Natural killer cell (primary cell): ENCODE results near the gene CREB5. TPM values are rescaled to one million over a fixed set of nuclear protein-coding genes. Genes with fewer than 3 reads are reported as not detected.

Experiments used
- ATAC-seq, 3 donors: fragments of 150-1000 bp in 2 of 3; fragments of 200-7000 bp in 1 of 3; cut with Tn5 transposase; 1 replicate in 1 of 3; 2 replicates in 2 of 3; pipeline ENCODE4 v1.10.0; 2021; ENCODE audit warnings: mild to moderate bottlenecking in 2 of 3, moderate library complexity in 2 of 3
- DNase-seq, 2 donors: peaks; one replicate each; pipeline versions ENCODE4 v3.0.0 to v3.0.0-alpha.2; 2013 to 2021; ENCODE audit warnings: mixed read lengths in 1 of 2
- H3K27ac ChIP-seq: one replicate; pipeline ENCODE4 v1.5.1; 2013; ENCODE audit warnings: mild to moderate bottlenecking, low read length
- H3K27me3 ChIP-seq: one replicate; pipeline ENCODE4 v1.6.1; 2013; ENCODE audit warnings: low read length; ENCODE audit not compliant: control insufficient read depth, insufficient read depth
- H3K36me3 ChIP-seq: one replicate; pipeline ENCODE4 v1.6.1; 2013; ENCODE audit warnings: low read length; ENCODE audit not compliant: control insufficient read depth, insufficient read depth
- H3K4me1 ChIP-seq: one replicate; pipeline ENCODE4 v1.6.1; 2013; ENCODE audit warnings: low read length; ENCODE audit not compliant: control insufficient read depth, insufficient read depth
- H3K4me3 ChIP-seq: one replicate; pipeline ENCODE4 v1.5.1; 2013; ENCODE audit warnings: low read length
- H3K9me3 ChIP-seq: one replicate; pipeline ENCODE4 v1.6.1; 2013; ENCODE audit warnings: low read length; ENCODE audit not compliant: control insufficient read depth, insufficient read depth
- H3K27ac Mint-ChIP-seq, 2 donors: one replicate each; pipeline ENCODE4 v1.8.0; 2022; ENCODE audit warnings: mild to moderate bottlenecking in 2 of 2, mixed read lengths in 2 of 2, moderate library complexity in 1 of 2
- H3K27me3 Mint-ChIP-seq, 2 donors: one replicate each; pipeline ENCODE4 v1.8.0; 2022; ENCODE audit warnings: low read depth in 2 of 2, mixed read lengths in 2 of 2
- H3K36me3 Mint-ChIP-seq: one replicate; pipeline ENCODE4 v1.8.0; 2022; ENCODE audit warnings: mixed read lengths
- H3K4me1 Mint-ChIP-seq, 2 donors: one replicate each; pipeline ENCODE4 v1.8.0; 2022; ENCODE audit warnings: mixed read lengths in 2 of 2
- H3K4me3 Mint-ChIP-seq: one replicate; pipeline ENCODE4 v1.8.0; 2022; ENCODE audit warnings: mild to moderate bottlenecking, moderate library complexity, mixed read lengths
- H3K9me3 Mint-ChIP-seq, 2 donors: one replicate each; pipeline ENCODE4 v1.8.0; 2022; ENCODE audit warnings: mixed read lengths in 2 of 2
- WGBS: methylation state at CpG from one replicate; pipeline ENCODE4 v1.1.7; 2013; ENCODE audit warnings: missing lambda C conversion rate; ENCODE audit not compliant: insufficient coverage; 5-methylcytosine and 5-hydroxymethylcytosine counted together
- intact Hi-C: fragments of 100-400 bp; cut with micrococcal nuclease; formaldehyde crosslinking; loops from one replicate; pipeline ENCODE4 v1.14.2; 2022
- total RNA-seq, 4 donors: library from RNA; stranded (reverse); fragments of 120-200 nt in 1 of 4; gene quantifications; one replicate each; pipeline versions ENCODE4 v1.2.3 to v1.2.4, GENCODE V29; 2013 to 2022
- TF ChIP-seq, protein P1 (sequence below): fragments of 200-600 bp; IDR thresholded peaks from one replicate; pipeline ENCODE4 v1.8.0; 2022; ENCODE audit warnings: antibody characterized with exemption

The CREB5 gene
- total RNA-seq, 3 donors from 2014 or later (not counting 1 experiment from before 2014, with no cell fraction given): 0.52 to 7.0 (median 0.89) TPM

DNA sequence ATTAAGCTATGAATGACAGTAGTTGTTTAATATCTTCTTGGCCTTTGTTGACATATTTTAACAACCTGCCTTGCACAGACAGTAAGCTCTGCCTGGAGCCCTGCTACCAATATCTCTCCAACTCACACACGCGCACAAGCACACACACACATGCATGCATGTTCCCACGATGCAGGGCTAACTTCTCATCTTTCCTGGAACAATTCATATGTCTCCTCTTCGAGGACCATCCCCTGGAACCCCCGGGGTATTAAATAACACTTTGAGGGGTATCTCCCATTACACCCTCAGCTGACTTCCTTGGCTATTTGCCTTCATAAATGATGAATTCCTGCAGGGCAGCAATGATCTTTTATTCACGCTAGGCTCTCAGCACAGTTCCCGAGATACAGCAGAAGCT lies 287.8 kb downstream of the CREB5 start:
- H3K4me3 ChIP-seq: no peak overlapping the region
- Mint-ChIP-seq H3K27me3 (peaks cover 4 to 7% of the 10 kb centered on the region in 2 donors), H3K4me3 (no peak overlapping the region), H3K4me1 (no peaks in the 10 kb centered on the region), H3K36me3 (no peaks in the 10 kb centered on the region), H3K9me3 (no peaks in the 10 kb centered on the region), H3K27ac (no peak overlapping the region)
- intact Hi-C loops: no loop called here
- DNase-seq (no peak), ATAC-seq (no peak)
- no peaks in the 10 kb centered on the region for H3K9me3 ChIP-seq
- no peak overlapping the region for H3K27ac ChIP-seq
- no peaks in the 10 kb centered on the region for H3K27me3 ChIP-seq
- H3K4me1 ChIP-seq: no peaks in the 10 kb centered on the region
- TF ChIP-seq, protein P1, sequence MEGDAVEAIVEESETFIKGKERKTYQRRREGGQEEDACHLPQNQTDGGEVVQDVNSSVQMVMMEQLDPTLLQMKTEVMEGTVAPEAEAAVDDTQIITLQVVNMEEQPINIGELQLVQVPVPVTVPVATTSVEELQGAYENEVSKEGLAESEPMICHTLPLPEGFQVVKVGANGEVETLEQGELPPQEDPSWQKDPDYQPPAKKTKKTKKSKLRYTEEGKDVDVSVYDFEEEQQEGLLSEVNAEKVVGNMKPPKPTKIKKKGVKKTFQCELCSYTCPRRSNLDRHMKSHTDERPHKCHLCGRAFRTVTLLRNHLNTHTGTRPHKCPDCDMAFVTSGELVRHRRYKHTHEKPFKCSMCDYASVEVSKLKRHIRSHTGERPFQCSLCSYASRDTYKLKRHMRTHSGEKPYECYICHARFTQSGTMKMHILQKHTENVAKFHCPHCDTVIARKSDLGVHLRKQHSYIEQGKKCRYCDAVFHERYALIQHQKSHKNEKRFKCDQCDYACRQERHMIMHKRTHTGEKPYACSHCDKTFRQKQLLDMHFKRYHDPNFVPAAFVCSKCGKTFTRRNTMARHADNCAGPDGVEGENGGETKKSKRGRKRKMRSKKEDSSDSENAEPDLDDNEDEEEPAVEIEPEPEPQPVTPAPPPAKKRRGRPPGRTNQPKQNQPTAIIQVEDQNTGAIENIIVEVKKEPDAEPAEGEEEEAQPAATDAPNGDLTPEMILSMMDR: no peak
- H3K36me3 ChIP-seq: no peaks in the 10 kb centered on the region
- whole genome bisulfite sequencing: 86% methylated on average over 7 of the region's 7 CpGs

DNA sequence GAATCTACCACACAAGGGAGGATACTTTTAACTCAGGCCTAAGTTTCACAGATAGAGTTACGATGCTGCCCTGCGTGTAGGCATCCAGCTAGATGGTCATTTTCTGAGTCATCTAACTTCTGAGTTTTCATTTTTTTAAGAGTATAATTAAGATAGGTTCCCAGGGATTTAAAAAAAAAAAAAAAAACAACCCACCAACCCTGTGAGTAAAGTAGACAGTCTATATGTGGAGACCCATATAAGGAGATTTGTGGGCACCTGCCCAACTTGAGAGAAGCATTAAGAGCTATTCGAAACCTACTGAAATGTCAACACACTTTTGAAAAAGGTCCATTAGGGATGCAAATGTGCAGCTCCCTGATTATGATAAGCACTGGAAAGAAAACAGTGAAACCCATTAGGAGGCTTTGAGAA lies 288.5 kb downstream of the CREB5 start:
- Histone ChIP-seq H3K4me3 (no peak overlapping the region), H3K4me1 (no peaks in the 10 kb centered on the region), H3K36me3 (no peaks in the 10 kb centered on the region), H3K27ac (no peak overlapping the region), H3K9me3 (no peaks in the 10 kb centered on the region), H3K27me3 (no peaks in the 10 kb centered on the region)
- no peak overlapping the region for H3K27ac Mint-ChIP-seq
- ATAC-seq: no peak
- WGBS: 78% methylated on average over 3 of the region's 3 CpGs
- H3K4me3 Mint-ChIP-seq: no peak overlapping the region
- TF ChIP-seq, protein P1: no peak
- H3K9me3 Mint-ChIP-seq: no peaks in the 10 kb centered on the region
- no peak for DNase-seq
- H3K4me1 Mint-ChIP-seq: no peaks in the 10 kb centered on the region
- no peaks in the 10 kb centered on the region for H3K36me3 Mint-ChIP-seq
- intact Hi-C loops: no loop called here
- peaks cover 4 to 7% of the 10 kb centered on the region in 2 donors for H3K27me3 Mint-ChIP-seq

DNA sequence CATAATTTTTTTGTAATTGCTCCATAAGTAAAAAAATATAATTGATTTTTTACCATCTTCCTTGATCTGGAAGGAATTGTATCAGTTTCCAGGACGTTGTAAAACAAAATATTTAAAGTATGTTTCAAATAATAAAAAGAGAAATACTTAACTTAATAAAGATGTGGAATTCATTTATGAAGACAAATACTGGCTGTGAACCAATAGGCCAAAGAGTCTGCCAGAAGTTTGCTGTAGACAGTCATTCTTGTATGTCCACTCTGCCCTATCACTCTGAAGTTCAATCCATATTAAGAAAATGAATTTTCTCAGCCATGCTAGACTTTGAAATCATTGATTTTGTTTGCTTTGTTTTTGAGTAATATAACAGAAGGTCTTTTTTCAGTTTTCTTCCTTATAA lies 289.4 kb downstream of the CREB5 start:
- peaks cover 4 to 7% of the 10 kb centered on the region in 2 donors for H3K27me3 Mint-ChIP-seq
- TF ChIP-seq, protein P1: no peak
- H3K27ac Mint-ChIP-seq: no peak overlapping the region
- WGBS: no CpG with 5 or more reads among the region's 1 CpG
- Histone ChIP-seq H3K36me3 (no peaks in the 10 kb centered on the region), H3K27me3 (no peaks in the 10 kb centered on the region), H3K9me3 (no peaks in the 10 kb centered on the region), H3K4me1 (no peaks in the 10 kb centered on the region), H3K27ac (no peak overlapping the region), H3K4me3 (no peak overlapping the region)
- H3K36me3 Mint-ChIP-seq: no peaks in the 10 kb centered on the region
- H3K4me3 Mint-ChIP-seq: no peak overlapping the region
- intact Hi-C loops: no loop called here
- no peaks in the 10 kb centered on the region for H3K4me1 Mint-ChIP-seq
- no peak for ATAC-seq
- no peaks in the 10 kb centered on the region for H3K9me3 Mint-ChIP-seq
- no peak for DNase-seq

DNA sequence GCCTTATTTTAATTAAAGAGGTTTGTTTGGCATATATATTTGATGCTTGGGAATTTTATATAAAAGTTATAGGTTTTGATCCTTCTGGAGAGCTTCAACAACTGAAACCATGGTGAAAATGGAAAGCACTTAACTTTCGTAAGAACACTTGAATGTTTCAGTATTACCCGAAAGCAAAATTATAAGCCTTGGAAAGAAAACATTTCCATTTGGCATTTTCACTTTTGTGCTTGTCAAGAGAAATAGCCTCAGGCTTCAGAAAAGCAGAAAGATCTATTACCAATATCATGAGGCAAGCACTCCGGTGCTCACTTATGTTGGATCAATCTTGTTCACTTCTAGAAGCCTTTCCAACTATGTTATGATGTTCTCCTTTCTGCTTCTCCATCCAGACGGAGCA lies 289.9 kb downstream of the CREB5 start:
- H3K4me1 Mint-ChIP-seq: no peaks in the 10 kb centered on the region
- no peaks in the 10 kb centered on the region for H3K36me3 Mint-ChIP-seq
- intact Hi-C loops: no loop called here
- no peak for DNase-seq
- no peak overlapping the region for H3K27ac Mint-ChIP-seq
- Histone ChIP-seq H3K27me3 (no peaks in the 10 kb centered on the region), H3K27ac (no peak overlapping the region), H3K9me3 (no peaks in the 10 kb centered on the region), H3K36me3 (no peaks in the 10 kb centered on the region), H3K4me3 (no peak overlapping the region), H3K4me1 (no peaks in the 10 kb centered on the region)
- peaks cover 4 to 7% of the 10 kb centered on the region in 2 donors for H3K27me3 Mint-ChIP-seq
- TF ChIP-seq, protein P1: no peak
- H3K9me3 Mint-ChIP-seq: no peaks in the 10 kb centered on the region
- H3K4me3 Mint-ChIP-seq: no peak overlapping the region
- ATAC-seq: no peak
- WGBS: 97% methylated on average over 4 of the region's 4 CpGs
